G401.6 (cell line): ENCODE measurements around the gene KDM3B.

ENCODE experiments used
- FAIRE-seq: peaks from 2 replicates; lab custom pipeline; 2012; peaks lifted over from hg19 to GRCh38; lab: Jason Lieb, UNC

KDM3B gene

GRCh38 chr5:138449501-138450239 lies 97.2 kb downstream of the KDM3B start:
- FAIRE-seq, result peak; percentile 93

- FAIRE-seq, result no peak
Measured at GRCh38 chr5:138450971-138451370, 98.5 kb downstream of the KDM3B start.

GRCh38 chr5:138452720-138453119 lies 100.2 kb downstream of the KDM3B start:
- no peak for FAIRE-seq

- no peak for FAIRE-seq
Measured at GRCh38 chr5:138453590-138453989, 101.1 kb downstream of the KDM3B start.

- no peak for FAIRE-seq
Measured at GRCh38 chr5:138454121-138454520, 101.6 kb downstream of the KDM3B start.

- no peak for FAIRE-seq
Measured at GRCh38 chr5:138455232-138455930, 102.9 kb downstream of the KDM3B start.

GRCh38 chr5:138457531-138458275 lies 105.2 kb downstream of the KDM3B start:
- no peak for FAIRE-seq

- FAIRE-seq, result no peak
Measured at GRCh38 chr5:138458384-138458783, 105.9 kb downstream of the KDM3B start.

GRCh38 chr5:138458856-138459255 lies 106.4 kb downstream of the KDM3B start:
- no peak for FAIRE-seq

GRCh38 chr5:138459311-138459933 lies 106.9 kb downstream of the KDM3B start:
- no peak for FAIRE-seq

- FAIRE-seq, result no peak
Measured at GRCh38 chr5:138460032-138460693, 107.7 kb downstream of the KDM3B start.

GRCh38 chr5:138461343-138462125 lies 109.0 kb downstream of the KDM3B start:
- FAIRE-seq, result no peak

- FAIRE-seq, result no peak
Measured at GRCh38 chr5:138463419-138464007, 111.0 kb downstream of the KDM3B start.

GRCh38 chr5:138464008-138464387 lies 111.5 kb downstream of the KDM3B start:
- FAIRE-seq, result peak; percentile 68

- FAIRE-seq, result peak; percentile 86
Measured at GRCh38 chr5:138464388-138465260, 112.1 kb downstream of the KDM3B start.

- FAIRE-seq, result no peak
Measured at GRCh38 chr5:138465261-138466124, 113.0 kb downstream of the KDM3B start, which contains the start of gene EGR1. TSS of gene EGR1 (plus strand) at chr5:138465479. CDS start at chr5:138465762, 283 bp downstream.

- FAIRE-seq, result no peak
Measured at GRCh38 chr5:138466125-138466899, 113.8 kb downstream of the KDM3B start.
